Fibroblast of lung (primary cell): ENCODE results near the gene KCNK5.

Experiments used
- CTCF ChIP-seq, 2 donors: IDR thresholded peaks in 1 of 2; conservative IDR thresholded peaks in 1 of 2; 1 replicate in 1 of 2; 2 replicates in 1 of 2; pipeline ENCODE4 v1.5.1; 2011 to 2012; ENCODE audit warnings: low read length in 2 of 2, control low read depth in 1 of 2, inconsistent platforms in 1 of 2, low read depth in 1 of 2, mild to moderate bottlenecking in 1 of 2
- EZH2 ChIP-seq: IDR thresholded peaks from 2 replicates; pipeline ENCODE4 v1.5.1; 2012; ENCODE audit warnings: low read length, control low read depth, mild to moderate bottlenecking; ENCODE audit errors: missing control alignments

GRCh38 chr6:39224011-39224410 lies 5.3 kb downstream of the KCNK5 start:
- TF ChIP-seq CTCF (conservative IDR thresholded peaks at IDR 0.05 in 1 of 2, IDR thresholded peaks at IDR 0.05 in 1 of 2; ENCODE audit: low read depth in 1 of 2, low read length in 2 of 2) (no peak), EZH2 (no peak)
